SK-N-DZ (cell line): ENCODE data around the gene SORBS1.

Source experiments
- DNase-seq: peaks from one replicate; pipeline ENCODE4 v3.0.0-alpha.2; 2015; ENCODE audit warnings: low spot score

The SORBS1 gene

DNA sequence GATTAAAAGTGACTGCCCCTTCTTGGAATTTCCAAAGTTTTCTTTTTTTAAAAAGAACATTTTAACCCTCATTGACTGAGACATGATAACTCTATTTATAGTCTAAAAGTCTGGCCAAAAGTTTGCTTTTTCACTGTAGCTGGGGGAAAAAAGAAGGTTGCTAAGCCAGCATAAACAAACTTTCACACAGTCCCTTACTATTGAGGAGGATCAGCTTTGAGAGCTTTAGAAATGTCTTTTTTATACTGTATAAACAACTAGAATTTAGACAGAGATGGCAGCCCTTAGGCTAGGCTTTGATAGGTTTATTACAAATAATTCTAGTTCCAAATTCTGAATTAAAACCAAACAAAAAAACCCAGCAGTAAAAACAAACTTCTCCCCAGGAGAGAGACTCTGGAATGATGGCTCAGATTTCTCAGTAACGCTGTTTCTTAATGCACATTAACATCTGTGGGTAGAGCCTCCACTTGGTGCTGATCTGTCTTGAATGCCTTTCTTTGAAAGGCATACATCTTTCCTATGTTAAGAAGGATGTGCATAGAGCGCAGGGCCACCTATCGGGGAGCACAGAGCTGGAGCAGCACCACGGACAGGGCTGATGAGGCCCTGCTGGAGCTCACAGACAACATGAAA lies 169.5 kb downstream of the SORBS1 start:
- DNase-seq = no peak

DNA sequence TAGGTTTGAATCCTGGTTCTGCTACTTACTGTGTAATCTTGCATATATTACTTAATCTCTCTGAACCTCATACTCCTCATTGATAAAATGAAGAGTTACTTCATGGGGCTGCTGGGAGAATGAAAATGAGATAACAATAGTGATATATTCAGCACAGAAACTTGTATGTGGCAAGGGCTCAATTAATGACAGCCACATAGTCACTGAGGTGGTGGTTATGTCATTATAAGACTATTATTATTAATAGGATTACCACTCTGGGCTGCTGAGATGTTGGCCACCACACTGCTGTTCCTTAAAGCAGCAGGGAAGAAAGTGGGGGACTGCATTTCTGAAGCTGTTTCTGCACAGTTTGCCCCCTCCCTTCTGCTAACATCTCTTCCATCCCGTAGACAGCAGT lies 170.0 kb downstream of the SORBS1 start:
- no peak for DNase-seq

DNA sequence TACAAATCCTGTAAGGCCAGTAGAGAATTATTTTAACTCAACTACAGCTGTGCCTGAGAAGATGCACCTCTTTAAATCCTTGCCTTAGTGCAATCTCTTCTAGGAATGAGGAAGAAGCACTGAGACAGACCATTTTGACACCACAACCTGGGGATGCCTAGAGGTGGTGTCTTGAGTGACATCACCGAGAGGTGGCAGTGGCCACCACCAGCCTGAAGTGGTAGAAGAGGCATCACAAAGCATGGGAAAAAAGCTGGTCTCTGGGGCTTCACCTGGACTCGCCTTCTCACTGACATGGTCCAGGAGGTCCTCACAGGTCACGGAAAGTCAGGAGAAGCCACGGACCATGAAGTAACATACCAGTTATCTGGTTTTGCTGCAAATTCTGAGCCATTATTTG lies 171.2 kb downstream of the SORBS1 start:
- no peak for DNase-seq

DNA sequence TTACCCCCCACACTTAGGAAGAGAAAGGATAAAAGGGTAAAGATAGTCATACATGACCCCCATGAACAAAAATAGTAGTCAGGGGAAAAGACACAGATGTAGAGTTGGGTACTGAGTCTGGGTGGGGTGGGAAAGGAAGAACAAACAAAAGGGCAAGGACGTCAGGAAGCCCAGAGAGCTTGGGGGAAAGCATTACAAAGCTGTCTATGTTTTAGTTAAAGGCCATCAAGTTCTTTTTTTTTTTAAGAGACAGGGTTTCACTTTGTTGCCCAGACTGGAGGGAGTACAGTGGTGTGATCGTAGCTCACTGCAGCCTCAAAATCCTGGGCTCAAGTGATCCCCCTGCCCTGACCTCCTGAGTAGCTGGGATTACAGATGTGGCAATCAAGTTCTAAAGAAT lies 172.0 kb downstream of the SORBS1 start:
- no peak for DNase-seq

DNA sequence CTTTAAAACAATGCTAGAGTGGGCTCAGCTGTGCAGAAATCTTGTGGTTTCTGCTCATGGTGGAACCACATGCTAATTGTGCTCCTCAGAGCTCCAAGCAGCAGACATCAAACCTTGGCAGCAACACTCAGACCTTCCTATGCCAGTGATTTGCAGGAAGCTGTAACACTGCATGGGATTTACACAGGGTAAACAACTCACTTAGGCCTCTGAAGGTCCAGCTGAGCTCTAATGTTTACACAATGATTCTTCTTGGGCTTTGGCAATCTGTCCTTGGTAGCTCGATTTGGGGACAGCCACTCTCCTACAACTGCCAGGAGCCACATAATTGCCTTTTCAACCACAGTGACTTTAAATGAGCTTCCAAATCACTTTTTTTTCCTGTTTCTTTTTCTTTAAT lies 172.6 kb downstream of the SORBS1 start:
- DNase-seq = no peak

DNA sequence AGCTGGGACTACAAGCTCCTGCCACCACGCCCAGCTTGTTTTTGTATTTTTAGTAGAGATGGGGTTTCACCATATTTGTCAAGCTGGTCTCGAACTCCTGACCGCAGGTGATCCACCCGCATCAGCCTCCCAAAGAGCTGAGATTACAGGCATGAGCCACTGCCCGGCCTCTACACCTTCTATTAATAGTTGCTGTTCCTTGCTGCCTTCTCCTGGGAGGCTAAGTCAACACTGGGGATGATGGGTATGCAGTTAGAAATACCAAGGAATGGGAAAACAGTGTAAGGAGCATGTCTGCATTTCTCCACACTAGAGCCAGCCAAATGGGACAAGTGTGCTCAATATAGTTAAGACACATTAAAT lies 173.1 kb downstream of the SORBS1 start:
- no peak for DNase-seq

DNA sequence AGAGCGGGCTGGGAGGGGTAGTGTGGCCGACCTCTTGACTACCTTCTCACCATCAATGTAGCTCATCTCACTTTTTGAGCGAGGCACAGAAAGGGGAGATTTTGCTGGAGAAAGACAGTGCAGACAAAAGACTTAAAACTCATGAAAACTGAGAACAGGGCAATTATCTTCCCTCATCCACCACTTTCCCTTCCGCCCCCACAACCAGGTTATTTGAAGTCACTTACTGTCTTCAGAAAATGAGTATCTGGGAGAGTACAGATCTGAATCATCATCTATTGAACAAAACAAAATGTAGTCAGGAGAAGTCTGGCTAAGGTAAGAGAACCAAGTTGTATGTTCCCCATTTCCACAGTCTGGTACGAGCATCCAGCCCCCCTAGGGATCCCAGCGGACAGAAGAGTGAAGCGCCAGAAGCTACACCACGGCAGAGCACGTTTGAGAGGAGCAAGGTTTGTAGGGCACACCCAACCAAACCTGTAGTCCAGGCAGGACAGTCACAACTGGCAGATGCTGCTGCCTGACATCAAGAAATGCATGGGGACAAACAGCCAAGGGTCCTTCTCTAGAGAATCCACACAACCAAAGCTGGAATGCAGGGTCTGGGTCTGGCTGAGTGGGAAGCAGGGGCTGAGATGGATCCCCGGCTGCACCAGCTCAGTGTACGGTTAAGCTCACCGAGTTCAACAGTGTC lies 177.0 kb downstream of the SORBS1 start:
- no peak for DNase-seq

DNA sequence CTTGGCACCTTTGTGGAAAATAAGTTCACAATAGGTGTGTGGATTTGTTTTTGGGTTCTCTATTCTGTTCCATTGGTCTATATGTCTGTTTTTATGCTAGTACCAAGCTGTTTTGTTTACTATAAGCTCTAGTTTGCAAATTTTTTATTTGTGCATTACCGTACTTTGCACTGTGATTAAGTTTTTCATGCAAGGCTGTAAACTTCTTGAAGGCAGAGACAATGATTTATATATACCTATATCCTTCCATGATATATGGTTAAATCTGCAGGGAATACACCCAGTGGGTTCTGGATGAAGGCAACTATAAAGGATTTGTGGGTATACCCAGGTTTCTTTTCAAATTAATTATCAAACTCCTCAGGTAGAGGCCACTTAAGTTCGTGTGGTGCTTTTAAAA lies 178.6 kb downstream of the SORBS1 start:
- no peak for DNase-seq

DNA sequence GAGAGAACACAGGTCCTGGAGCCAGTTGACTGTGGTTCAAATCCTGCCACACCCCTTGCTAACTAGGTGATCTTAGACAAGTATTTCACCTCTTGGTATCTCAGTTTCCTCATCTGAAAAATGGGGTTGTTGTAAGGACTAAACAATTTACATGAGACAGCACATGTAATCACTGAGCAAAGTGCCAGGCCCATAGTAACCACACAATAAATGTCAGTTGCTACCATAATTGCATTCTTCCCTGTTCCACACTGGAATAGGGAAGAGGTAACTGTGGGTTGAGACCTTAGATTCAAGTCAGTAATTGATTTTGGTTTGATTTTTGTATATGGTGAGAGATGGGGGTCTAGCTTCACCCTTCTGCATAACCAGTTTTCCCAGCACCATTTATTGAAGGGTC lies 179.0 kb downstream of the SORBS1 start:
- no peak for DNase-seq

DNA sequence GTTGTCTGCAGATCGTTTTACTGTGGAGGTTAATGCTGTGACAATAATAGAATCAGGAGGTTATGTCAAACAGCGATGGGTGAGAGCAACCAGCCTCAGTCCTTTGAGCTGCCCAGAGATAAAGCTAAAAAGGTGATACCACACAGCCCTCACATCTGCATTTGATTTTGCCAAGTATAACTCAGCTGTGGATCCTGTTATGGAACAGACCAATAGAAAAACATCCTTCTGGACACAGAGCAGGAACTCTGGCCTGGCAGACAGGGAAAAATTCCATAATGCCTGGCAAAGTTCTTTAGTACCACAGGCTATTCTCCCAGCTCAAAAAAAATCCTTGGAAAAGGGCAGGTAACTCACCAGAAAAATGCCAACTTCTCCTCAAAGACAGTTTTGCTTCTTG lies 183.2 kb downstream of the SORBS1 start:
- DNase-seq = no peak

DNA sequence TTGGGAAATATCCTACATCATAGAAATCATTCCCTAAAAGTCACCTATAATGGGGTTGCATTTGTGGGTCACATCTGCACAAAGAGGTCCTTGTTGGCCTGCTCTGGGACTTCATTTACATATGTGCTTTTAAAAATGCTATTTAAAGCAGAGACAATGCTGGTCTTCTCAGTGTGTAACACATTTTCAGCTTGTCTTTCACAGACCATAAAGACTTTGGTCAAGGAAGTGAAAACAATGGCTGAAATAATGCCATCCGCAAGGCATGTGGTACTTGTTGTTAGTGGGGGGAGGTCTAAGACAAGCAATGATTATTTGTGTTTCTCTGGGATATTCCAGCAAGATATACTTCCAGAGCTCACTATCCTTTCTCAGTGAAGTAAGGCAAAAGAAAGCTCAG lies 185.8 kb downstream of the SORBS1 start:
- DNase-seq = no peak

DNA sequence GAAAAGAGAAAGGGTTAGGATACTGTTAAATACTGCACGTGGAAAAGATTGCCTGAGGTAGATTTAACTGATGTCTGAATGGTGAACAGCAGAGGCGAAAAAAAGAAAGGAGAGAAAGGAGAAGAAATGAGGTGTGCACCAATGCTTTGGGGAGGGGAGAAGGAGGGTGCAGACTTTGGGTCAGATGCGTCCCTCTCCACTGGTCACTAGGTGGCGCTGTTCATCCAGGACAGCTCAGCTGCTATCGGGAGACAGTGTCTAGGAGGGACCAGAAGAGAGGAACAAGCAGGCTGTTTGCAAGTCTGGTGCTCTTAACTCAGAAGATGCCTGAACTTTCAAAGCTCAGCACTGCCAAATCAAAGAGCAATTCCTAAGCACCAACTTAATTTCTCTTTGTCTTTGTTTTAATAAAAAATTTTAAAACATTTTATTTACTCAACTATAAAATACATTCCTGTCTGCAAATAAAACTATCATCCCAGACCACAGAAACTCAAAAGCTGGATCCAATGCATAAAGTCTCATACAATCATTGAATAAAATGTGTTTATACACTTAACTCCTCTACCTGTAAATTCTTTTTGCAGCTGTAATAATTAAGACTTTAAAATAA lies 186.5 kb downstream of the SORBS1 start:
- DNase-seq = peak; percentile 76

DNA sequence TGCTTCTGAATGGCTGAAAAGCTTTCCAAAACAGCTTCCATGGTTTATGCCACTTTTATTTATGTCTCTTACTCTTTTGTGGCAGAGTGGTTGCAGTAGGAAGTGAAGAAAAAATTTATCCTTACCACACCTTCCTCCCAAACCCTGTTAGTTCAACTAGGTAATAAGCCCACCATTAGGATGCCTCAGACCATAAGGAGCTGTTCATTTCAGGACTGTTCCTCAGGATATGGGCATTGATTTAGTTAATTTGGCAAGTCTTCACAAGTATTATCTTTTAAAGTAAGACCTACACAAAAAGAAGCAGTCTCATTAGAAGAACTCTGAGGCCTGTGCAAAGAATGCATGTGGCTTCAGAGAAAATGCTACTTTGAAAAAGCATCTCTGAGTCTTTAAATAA lies 187.5 kb downstream of the SORBS1 start:
- DNase-seq = no peak

DNA sequence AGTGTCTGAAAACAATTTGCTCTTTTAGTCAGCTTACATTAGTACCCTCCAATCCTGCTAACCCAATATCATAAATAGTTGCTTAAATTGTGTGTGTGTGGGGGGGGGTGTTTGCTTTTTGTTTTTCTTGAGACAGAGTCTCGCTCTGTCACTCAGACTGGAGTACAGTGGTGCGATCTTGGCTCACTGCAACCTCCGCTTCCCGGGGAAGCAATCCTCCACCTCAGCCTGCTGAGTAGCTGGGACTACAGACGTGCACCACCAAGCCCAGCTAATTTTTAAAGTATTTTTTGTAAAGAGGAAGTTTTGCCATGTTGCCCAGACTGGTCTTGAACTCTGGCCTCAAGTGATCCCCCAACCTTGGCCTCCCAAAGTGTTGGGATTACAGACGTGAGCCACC lies 196.8 kb downstream of the SORBS1 start:
- DNase-seq = no peak

DNA sequence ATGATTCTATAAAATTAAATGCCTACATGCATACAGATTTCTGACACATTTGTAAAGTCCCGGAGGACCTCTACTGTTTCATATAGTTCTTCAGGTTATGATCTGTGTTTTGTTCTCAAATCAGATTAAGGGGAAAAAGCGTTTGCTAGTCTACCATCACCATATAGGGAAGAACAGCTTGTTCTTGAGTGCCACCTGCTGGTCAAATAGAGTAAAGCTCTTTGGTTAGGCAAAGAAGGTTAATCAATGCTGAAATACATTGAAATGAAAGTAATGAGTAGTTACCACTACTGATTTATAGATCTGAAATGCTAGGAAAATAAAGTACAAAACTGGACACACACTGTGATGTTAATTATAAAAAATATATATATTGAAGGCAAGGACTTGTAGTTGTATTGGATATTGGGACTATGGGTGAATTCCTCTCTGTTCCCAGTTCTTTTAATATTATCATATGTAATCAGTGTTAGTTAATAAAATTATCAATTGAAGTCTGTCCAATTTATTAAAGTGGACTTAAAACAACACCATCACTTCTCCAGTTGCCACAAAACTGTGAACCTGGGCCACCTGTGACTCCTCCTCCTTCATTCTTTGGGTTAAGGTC lies 197.8 kb downstream of the SORBS1 start:
- peak; percentile 74 for DNase-seq

DNA sequence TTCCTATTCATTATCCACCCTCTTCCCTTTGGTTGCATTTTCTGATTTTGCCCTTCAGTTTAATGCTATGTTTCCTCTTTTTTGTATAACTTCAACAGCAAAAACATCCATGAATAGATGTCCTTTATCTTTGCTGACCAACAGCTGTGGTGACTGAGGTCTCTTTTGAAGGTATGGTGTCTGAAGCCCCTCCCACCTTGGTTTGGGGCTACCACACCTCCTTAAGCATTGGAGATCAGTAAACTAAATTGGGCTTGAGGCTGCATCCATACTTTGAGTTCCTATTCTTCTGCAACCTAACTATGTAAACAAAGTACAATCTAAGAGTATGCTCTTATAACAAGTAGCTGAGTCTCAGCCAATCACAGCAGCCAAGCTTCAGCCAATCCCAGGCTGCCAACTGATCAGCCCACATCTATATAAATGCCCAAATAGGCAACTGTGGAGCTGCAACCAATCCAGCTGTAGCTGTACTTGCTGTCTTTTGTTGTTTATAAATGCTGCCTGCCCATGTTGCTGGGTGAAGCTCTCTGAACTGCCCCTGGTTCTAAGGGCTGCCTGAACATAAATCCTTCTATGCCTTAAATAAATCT lies 201.0 kb downstream of the SORBS1 start:
- no peak for DNase-seq

DNA sequence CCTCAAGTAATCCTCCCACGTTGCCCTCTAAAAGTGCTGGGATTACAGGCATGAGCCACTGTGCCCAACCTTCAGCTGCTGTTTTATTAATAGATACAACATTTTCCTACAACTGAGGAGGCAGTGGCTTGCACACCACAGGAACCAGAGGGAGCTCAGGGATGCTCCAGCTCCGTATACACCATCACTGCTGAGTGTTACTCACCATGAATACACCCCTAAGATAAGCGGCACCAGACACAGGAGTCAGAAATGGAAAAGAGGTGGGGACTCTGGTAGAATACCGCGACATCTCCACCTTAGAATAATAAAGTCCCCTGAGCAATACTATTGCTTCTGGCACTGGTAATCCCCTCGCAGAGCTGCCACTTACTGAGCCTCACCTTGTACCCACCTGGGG lies 201.7 kb downstream of the SORBS1 start:
- DNase-seq = no peak

DNA sequence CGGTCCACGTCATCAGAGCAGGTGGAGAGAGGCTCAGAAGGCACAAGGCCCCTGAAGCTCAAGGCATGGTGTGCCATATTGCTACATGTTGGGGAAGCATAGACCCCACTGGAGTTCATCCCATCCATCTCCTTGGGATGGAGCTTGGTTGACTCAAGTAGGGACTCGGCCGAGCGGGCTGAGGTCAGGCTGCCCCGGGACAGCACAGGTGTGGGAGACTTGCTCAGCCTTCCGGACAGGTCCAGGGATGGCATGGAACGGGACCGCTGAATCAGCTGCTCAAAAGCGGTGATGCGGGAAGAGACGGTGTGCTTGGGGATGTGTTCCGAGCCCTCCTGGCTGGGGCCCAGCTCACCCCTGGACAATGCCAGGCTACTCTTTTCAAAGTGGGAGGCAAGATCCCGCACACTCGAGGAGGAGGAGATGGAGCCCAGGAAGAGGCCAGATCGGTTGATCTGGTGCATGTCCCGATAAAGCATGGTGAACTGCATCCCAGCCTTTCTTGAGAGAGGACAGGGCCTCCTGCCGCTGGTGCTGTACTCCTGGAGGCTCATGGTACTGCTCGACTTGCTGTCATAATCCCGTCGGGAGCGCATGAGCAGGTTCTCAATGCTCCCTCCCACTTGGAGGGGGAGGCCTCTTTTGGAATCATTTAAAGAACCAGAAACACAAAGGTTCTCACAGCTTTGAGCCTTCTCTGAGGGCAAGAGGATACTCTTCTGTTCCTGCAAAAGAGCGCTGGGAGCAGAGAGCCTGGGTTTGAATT lies 204.8 kb downstream of the SORBS1 start:
- no peak for DNase-seq

DNA sequence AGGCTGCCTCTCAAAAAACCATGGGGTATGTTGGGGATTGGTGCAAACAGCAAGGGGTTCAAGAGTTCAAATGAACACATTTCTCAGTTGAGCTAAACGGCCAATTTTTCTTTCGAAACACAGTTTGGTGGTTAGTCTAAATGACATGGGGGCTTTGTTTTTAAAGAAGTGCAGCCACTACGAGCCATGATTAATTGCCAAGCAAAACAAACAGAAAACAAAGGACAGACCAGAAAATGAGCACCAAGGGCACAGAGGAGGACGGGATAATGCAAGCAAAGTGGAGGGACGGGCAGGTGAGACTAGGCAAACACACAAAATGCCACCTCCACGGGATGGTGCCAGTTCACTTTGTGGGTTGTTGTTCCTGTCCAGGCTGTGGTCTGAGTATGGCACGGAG lies 205.9 kb downstream of the SORBS1 start:
- DNase-seq = no peak

DNA sequence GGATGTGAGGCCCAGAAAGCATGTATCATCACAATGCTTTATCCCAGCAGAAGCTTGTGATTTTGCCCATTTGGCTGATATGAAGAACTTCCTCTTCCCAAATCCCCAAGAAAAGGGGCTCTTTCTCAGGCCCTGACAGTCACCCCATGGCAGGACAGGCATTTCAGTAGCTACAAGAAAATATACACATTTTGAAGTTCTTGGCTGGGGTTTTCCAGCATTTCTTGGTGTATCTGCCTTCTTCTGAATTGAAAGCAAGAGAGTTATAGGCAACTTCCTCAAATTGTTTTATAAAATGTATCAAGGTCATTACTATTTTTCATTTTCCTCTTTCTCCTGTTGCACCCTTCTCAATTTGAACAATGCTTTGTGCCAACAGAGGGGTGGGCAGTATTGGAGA lies 207.1 kb downstream of the SORBS1 start:
- no peak for DNase-seq

DNA sequence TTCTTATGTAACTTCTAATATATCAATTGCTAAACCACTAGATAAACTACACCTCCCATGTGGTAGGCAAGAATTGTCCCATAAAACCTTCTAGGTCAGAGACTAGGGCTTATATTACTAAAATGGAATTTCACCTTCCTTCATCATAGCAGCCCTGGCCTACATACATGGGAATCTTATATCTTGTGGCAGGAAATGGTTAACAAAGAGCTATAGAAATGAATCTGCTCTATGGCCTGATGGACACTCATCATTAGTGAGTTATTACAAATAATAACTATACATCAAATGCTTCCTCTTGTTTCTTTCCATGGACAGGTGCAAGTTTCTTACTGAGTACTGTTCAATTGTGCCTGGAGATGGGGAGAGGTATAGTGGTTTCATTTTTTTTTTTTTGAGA lies 208.0 kb downstream of the SORBS1 start:
- no peak for DNase-seq

DNA sequence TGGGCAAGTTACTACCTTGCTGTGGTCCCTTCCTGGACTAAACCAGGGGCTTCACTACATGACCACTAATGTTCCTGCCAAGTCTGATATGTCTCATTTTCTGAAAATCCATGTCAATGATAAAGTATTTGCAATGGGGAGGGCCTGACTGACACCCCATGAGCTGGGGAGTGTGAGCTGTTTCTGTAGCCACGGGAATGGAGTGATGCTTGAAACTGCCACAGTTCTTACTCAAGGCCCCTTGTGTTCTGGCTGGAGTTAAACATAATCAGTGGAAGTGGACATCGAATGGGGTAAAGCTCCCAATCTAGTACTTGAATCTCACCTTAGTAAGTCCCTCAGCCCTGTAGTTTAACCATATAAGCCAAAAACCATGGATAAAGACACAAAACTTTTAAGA lies 208.5 kb downstream of the SORBS1 start:
- no peak for DNase-seq
